Activated T-cell treated with anti-CD3 and anti-CD28 coated beads for 1 hour (primary cell): ENCODE data around the gene MRPL3.

Experiments
- DNase-seq: peaks from one replicate; pipeline ENCODE4 v3.0.0-alpha.2; 2020; ENCODE audit warnings: low read depth

MRPL3 gene

DNA sequence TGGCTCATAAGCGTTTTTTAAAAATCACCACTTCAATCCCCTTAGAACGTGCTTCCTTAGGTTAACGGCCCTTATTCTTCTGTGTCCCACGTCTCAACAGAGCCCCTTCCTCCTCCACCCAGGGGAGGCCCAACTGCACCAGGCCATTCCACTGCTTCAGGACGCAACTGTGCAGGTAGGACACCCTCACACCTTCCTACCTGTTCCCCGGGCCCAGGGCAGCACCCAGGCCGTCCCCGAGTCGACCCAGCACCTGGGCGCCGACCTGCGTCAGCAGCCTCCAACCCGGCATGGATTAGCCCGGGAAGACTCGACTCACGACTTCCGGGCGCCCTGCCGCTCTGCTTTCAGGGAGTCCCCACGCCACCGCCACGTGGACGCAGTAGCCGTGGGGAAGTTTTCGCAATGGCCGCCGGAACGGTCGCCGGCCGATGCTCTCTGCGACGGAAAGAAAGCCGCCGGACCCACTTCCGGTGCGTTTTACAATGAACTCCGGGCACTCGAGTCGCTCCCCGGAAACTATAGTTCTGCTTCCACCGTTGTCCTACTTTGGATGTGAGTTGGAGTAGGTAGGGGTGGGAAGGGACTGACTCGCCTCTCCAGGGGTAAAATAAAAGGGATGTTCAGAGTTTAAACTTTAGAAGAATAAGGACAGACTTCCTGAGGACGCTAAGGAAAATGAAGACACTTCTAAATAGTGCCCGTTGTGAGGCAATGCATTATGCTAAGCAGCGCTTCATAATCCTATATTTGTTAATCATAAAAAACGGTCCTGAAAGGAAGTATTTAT, at the start of gene MRPL3:
Gene MRPL3, minus strand, starts transcription at position 442 of the 790 bp plus-strand sequence. Its CDS starts 150 bp downstream, at position 292.
- DNase-seq: peak; percentile 69

GRCh38 chr3:131551761-131552160, 49.0 kb upstream of the MRPL3 start:
- DNase-seq: no peak

DNA sequence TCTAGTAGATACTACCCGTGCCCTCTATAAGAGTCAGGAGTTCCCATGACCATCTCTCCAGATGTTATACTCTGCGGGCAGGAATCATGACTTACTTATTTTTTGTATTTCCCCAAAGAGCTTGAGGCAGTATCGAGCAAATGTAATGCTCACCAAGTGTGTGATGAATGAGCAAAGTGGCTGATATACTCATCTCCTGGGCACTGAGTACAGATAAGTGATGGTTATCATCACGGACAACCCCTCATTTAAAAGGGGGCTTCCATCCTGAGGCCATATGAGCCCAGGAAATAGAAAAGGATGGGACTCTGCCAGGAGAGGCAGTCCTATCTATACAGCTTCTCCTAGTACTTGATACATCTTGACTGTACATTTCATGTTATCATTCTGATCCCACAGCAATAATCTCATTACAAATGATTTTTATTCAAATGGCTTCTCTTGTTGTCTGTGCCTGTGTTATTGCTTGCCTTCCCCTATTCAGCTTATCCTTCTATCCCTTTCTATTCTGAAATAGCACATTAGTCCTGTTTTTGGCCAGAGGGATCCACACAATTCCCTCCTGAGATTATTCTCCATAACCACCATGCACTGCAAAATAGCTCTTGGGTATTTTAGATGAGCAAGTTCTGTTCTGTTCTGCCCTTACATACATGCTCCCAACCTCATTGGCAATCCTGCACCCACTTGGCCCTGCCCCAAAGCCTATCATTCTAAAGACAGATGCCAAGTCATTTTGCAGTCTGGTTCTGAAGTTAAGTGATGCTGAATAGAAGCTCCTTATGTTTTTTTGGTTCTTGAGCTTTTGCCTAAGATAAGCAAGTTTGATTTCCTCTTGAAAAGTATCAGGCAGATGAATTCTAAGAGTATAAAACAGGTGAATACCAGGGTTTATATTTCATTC, 48.0 kb upstream of the MRPL3 start:
- no peak for DNase-seq

DNA sequence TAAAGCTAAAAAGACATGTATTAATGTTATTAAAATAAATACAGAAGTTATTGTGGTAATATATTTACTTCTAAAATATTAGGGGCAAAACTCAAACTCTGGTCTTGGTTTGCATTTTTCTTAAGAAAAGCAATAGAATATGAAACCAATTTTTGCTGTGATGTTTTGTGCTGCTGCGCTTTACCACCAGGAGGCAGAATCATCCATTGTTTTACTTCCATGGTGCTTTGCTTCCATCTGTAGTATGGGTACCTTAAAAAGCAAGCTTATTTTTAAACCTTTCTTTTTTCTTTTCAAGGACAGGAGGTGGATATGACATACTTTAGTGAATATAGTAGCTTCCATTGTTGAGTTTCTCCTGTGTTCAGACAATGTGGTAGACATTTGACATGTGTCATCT, 46.6 kb upstream of the MRPL3 start:
- DNase-seq: no peak

DNA sequence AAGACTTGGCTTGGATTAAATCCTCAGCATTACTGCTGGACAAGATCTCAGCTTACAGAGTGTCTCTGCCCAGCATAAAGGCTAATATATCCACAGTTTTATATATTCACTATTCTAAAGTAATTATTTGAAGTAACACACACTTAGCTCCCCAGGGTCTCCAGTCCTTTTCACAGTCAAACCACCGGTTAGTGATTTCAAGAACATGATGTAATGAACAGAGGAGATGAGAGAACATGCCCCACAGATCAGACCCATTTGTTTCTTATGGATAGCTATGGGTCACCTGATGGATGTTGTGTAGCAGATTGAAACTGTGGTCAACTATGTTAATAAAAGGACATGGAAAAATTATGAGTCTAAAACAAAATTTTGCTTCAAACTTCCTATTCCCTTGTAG, 44.8 kb upstream of the MRPL3 start:
- DNase-seq: no peak

DNA sequence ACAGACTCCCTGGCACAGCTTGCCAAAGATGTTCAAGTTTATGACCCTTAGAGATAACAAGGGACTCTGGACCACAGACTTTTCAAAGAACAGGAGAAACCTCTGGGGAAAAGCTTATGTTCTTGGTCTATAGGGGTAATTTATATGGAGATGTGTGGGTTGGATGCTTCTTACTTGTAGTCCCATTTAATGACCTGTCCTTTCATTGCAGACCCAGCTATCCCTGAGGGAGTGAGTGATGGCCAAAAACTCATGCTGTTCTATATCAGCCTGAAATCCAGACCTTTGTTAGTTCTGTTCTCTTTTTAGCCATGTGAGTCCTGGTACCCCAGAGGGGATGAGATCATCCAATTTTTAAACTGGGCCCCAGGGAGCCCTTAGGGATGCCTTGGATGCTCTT, 43.7 kb upstream of the MRPL3 start:
- DNase-seq: no peak

DNA sequence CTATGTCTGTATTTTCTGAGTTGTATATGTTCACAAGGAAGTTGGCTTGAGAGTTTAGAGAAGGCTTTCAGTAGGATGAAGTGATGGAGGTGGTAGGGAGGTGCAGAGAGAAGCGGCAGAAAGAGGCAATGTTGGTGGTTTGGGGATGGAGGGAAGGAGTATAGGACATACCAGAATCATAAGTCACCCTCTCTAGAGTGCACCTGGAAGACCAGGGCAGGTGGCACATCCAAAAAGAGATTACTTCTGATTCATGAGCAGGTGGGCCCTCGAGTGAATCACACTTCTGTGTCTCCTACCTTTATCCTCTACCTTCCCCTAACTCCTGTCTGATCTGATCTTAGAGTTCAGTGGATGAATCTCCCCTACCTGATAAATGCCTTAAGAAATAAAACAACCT, 41.8 kb upstream of the MRPL3 start:
- no peak for DNase-seq

DNA sequence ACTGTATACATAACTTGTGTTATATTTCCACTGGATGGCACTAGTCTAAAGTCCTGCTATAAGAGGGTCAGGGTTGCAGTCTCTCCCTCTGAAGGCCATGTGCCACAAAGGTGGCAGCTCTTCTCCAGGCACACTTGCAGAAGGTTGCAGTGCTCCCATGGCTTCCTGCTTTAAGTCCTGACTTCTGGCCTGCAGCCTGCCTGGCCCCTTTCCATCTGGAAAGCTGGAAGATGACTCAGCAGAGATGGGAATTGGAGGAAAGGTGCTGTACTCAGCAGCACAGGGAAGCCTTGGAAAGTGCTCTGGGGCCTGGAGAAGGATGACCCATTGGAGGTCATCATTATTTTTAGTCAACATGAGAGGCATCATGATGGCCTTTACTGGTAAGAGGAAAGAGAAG, 40.9 kb upstream of the MRPL3 start:
- no peak for DNase-seq

DNA sequence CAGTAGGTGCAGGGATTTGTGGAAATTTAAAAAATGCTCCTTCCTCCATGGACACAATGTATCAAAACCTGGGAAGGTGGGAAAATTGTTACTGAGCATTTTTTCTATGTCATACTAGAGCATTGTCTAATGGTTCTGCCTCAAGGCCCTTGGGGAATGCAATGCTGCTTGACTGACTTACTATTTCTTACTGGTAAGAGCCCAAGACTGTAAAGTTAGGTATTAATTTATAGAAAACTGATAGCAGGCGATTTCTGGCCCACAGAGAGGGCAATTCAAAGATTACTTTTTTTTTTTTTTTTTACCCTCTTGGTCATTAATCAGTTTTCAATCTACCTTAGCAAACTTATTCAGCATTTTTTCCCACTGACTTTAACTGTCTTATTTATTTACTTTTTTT, 38.5 kb upstream of the MRPL3 start:
- no peak for DNase-seq

- no peak for DNase-seq
Measured at GRCh38 chr3:131540821-131541220, 38.0 kb upstream of the MRPL3 start.

DNA sequence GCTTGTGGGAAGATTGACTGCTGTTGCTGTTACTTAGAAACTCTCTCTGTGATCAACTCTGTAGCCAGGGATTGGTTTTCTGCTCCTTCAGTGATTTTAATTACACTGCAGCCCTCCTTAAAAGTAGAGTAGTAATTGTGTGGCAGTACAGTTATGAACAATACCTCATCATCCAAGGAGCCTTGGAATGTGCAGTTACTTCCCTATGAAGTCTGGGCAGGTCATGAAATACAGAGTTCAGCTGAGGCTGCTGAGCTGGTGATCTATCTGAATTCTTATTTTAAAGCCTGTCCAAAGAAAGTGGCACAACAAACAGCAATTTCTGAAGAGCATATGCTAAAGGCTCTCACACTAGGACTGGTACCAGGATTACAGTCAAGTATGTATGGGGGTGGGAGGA, 37.4 kb upstream of the MRPL3 start:
- no peak for DNase-seq

- no peak for DNase-seq
Measured at GRCh38 chr3:131538968-131539367, 36.2 kb upstream of the MRPL3 start.

- DNase-seq: no peak
Measured at GRCh38 chr3:131537531-131537930, 34.8 kb upstream of the MRPL3 start.

GRCh38 chr3:131535596-131535995, 32.8 kb upstream of the MRPL3 start:
- no peak for DNase-seq

DNA sequence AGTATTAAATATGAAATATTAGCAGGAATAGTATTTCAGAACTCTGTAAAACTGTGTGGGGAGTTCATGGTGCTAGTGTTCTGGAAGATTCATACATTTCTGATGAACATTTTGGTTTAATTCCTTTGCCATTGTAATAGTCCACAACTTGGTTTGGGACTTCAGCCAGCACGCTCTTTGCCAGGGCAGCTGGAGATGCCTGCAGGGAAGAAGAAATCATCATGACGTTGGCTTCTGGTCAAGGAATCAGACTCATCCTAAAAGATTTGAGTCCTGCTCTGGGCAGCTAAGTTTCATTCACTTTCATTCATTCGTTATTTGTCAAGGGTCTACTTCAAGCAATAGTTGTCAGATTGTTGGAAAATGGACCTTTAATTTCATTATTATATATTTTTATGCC, 32.4 kb upstream of the MRPL3 start:
- no peak for DNase-seq

GRCh38 chr3:131532645-131533044, 29.9 kb upstream of the MRPL3 start:
- no peak for DNase-seq

DNA sequence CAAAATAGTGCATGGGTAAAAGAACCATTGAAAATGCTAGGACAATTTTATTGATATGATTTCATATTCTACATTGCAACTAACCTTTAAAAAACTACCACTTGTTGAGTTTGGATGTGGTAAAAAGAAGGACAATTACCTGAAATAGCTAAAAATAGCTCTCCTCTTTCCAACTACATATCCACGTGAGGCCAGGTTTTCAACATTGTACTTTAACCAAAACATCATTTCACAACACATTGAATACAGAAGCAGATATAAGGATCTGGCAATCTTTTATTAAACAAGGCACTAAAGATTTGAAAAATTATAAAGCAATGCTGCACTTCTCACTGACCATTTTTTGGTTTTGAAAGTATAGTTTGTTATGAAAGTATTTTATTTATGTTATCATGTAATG, 28.1 kb upstream of the MRPL3 start:
- DNase-seq: no peak

- DNase-seq: no peak
Measured at GRCh38 chr3:131530388-131530787, 27.6 kb upstream of the MRPL3 start.

GRCh38 chr3:131526801-131527347, 24.1 kb upstream of the MRPL3 start:
- no peak for DNase-seq

- no peak for DNase-seq
Measured at GRCh38 chr3:131518680-131519079, 15.9 kb upstream of the MRPL3 start.

DNA sequence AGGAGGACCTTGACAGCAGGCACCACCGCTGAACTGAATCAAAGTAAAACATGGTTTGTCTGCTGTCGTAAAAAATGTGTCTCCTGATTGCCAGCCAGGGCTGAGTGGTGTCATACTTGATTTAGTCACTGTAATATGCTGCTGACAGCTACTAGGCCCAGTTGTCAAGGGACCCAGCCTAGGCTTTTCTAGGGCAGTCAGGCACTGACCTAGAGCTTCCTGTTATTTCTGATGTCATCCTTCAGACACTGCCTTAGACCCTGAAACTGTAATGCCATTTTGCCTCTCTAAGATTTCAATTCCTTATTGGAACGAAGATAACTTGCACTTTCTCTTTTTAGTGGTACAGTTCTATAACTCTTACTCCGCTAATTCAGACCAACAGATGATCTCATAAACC, 2.6 kb upstream of the MRPL3 start:
- DNase-seq: no peak

DNA sequence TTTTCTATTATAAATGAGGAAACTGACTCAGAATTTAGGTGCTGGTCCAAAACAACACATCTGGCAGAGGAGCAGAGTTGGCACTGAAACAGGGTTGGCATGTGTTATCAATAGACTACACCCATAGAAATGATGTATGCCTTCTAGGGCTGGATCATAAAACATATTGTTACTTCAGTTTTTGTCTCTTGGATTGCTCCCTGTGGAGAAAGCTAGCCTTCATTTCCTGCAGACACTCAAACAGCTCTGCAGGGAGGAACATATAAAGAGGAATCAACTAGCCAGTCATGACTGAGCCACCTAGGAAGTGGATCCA, 507 bp upstream of the MRPL3 start:
- DNase-seq: no peak

GRCh38 chr3:131501949-131502348, 822 bp downstream of the MRPL3 start:
- DNase-seq: no peak
